GM23338 (cell line): ENCODE data around the gene CDK5. TPM values are rescaled to one million over a fixed set of nuclear protein-coding genes. Genes with fewer than 3 reads are reported as not detected.

ENCODE experiments used
- ATAC-seq: fragments of 200-7000 bp; cut with Tn5 transposase; 3 replicates; pipeline ENCODE4 v1.9.1; 2020
- DNase-seq: peaks from one replicate; pipeline ENCODE4 v3.0.0-alpha.2; 2015; ENCODE audit warnings: low spot score
- H2AFZ ChIP-seq: fragments of 200-600 bp; sonication (generic); 2 replicates; pipeline ENCODE4 v1.8.0; 2016; ENCODE audit warnings: antibody characterized with exemption, mild to moderate bottlenecking, moderate library complexity
- H3F3A ChIP-seq: fragments of 200-600 bp; sonication (generic); replicated peaks from 2 replicates; pipeline ENCODE4 v1.8.0; 2017; ENCODE audit warnings: antibody characterized with exemption, mixed run types, low read depth
- H3K27ac ChIP-seq: fragments of 200-600 bp; sonication (generic); 2 replicates; pipeline ENCODE4 v1.6.1; 2016; ENCODE audit warnings: low read depth
- H3K27me3 ChIP-seq: fragments of 200-600 bp; sonication (generic); 2 replicates; pipeline ENCODE4 v1.8.0; 2016; ENCODE audit warnings: mild to moderate bottlenecking, mixed run types, moderate library complexity; ENCODE audit not compliant: insufficient read depth
- H3K36me3 ChIP-seq: fragments of 200-600 bp; sonication (generic); 2 replicates; pipeline ENCODE4 v1.8.0; 2016; ENCODE audit warnings: mild to moderate bottlenecking; ENCODE audit not compliant: insufficient read depth
- H3K4me1 ChIP-seq: fragments of 200-600 bp; sonication (generic); 2 replicates; pipeline ENCODE4 v1.8.0; 2016; ENCODE audit warnings: mild to moderate bottlenecking, moderate library complexity; ENCODE audit not compliant: insufficient read depth
- H3K4me2 ChIP-seq: fragments of 200-600 bp; sonication (generic); 2 replicates; pipeline ENCODE4 v1.7.1; 2017; ENCODE audit warnings: mixed run types
- H3K4me3 ChIP-seq: fragments of 200-600 bp; sonication (generic); 2 replicates; pipeline ENCODE4 v1.6.1; 2016; ENCODE audit warnings: mixed run types
- H3K79me2 ChIP-seq: fragments of 200-600 bp; sonication (generic); replicated peaks from 2 replicates; pipeline ENCODE4 v1.8.0; 2017; ENCODE audit warnings: mild to moderate bottlenecking; ENCODE audit not compliant: insufficient read depth
- H3K9me2 ChIP-seq: fragments of 200-600 bp; sonication (generic); 2 replicates; pipeline ENCODE4 v1.8.0; 2017; ENCODE audit not compliant: insufficient read depth
- H4K20me1 ChIP-seq: fragments of 200-600 bp; sonication (generic); replicated peaks from 2 replicates; pipeline ENCODE4 v1.8.0; 2017; ENCODE audit warnings: mild to moderate bottlenecking; ENCODE audit not compliant: insufficient read depth
- H3K27ac Mint-ChIP-seq: 2 replicates; pipeline ENCODE4 v1.8.0; 2020; ENCODE audit warnings: inconsistent platforms, mild to moderate bottlenecking, moderate library complexity, mixed read lengths
- H3K27me3 Mint-ChIP-seq: 3 replicates; pipeline ENCODE4 v1.8.0; 2022; ENCODE audit warnings: low read depth, mild to moderate bottlenecking, moderate library complexity, mixed read lengths, inconsistent platforms; ENCODE audit not compliant: insufficient read depth, poor library complexity
- H3K36me3 Mint-ChIP-seq: 3 replicates; pipeline ENCODE4 v1.8.0; 2021; ENCODE audit warnings: low read depth, mild to moderate bottlenecking, inconsistent platforms, moderate library complexity, mixed read lengths
- H3K4me1 Mint-ChIP-seq: 3 replicates; pipeline ENCODE4 v1.8.0; 2020; ENCODE audit warnings: mild to moderate bottlenecking, inconsistent platforms, mixed read lengths
- H3K4me3 Mint-ChIP-seq: 3 replicates; pipeline ENCODE4 v1.8.0; 2021; ENCODE audit warnings: moderate library complexity, mild to moderate bottlenecking, inconsistent platforms, mixed read lengths
- H3K9me3 Mint-ChIP-seq: 3 replicates; pipeline ENCODE4 v1.8.0; 2020; ENCODE audit warnings: moderate library complexity, mild to moderate bottlenecking, inconsistent platforms, mixed read lengths
- ZNF114 ChIP-seq: fragments of 250-450 bp; sonication (Bioruptor Pico); IDR thresholded peaks from 2 replicates; pipeline ENCODE4 v1.5.0; 2020; ENCODE audit warnings: mild to moderate bottlenecking, moderate library complexity
- ZNF331 ChIP-seq: fragments of 250-450 bp; sonication (Bioruptor Pico); IDR thresholded peaks from 2 replicates; pipeline ENCODE4 v1.5.0; 2020; ENCODE audit warnings: low read depth, mild to moderate bottlenecking, moderate library complexity
- polyA plus RNA-seq: library from polyadenylated mRNA; unstranded; fragments of >200 nt; fragmentation: Nextera tagmentation; extraction: Ambion mirVana; gene quantifications from 2 replicates; pipeline ENCODE4 v1.2.1, GENCODE V29; 2016
- total RNA-seq: library from RNA; depleted of rRNA; stranded (reverse); fragments of >200 nt; shearing (Covaris generic); gene quantifications from 2 replicates; pipeline ENCODE4 v1.2.3, GENCODE V29; 2014; rRNA removed

CDK5 gene
- total and polyA plus RNA-seq, 2 experiments from 2014 or later: 19.8 to 27.1 TPM

- no peak overlapping the region for H3K4me3 ChIP-seq
- Mint-ChIP-seq H3K4me1 (peaks cover 19% of the 10 kb centered on the region), H3K9me3 (no peaks in the 10 kb centered on the region), H3K27ac (no peak overlapping the region), H3K4me3 (no peak overlapping the region), H3K27me3 (peaks cover 10% of the 10 kb centered on the region), H3K36me3 (no peaks in the 10 kb centered on the region; the same call in 2 of the 3 replicates)
- H3K79me2 ChIP-seq: no peaks in the 10 kb centered on the region
- no peaks in the 10 kb centered on the region for H4K20me1 ChIP-seq
- no peaks in the 10 kb centered on the region for H3K36me3 ChIP-seq
- no peaks in the 10 kb centered on the region for H3K27me3 ChIP-seq
- peaks cover 14% of the 10 kb centered on the region; the same call in 1 of the 2 replicates for H3K4me1 ChIP-seq
- no peak overlapping the region for H3K27ac ChIP-seq
- no peak for TF ChIP-seq ZNF114
- no peak for TF ChIP-seq ZNF331
- ATAC-seq (no peak), DNase-seq (no peak)
- H3K9me2 ChIP-seq: no peaks in the 10 kb centered on the region
- H3K4me2 ChIP-seq: no peak overlapping the region
- no peak overlapping the region for H2AFZ ChIP-seq
- H3F3A ChIP-seq: 0 out of 2 replicates have a peak, but pooled peaks cover 4% of the 10 kb centered on the region
Observed at GRCh38 chr7:151005566-151005965, 52.1 kb downstream of the CDK5 start.

Other genes with a start within 250 kb of the CDK5 start
- gene AOC1, start 205.4 kb downstream of the CDK5 start, total RNA-seq: 0.47 TPM in 1 of 2 replicates, not detected in the other
- not detected in 2 replicates for gene AOC1, start 205.4 kb downstream of the CDK5 start, polyA plus RNA-seq
- 11.3 and 14.7 TPM in 2 replicates for gene KCNH2, start 79.6 kb downstream of the CDK5 start, total RNA-seq
- gene KCNH2, start 79.6 kb downstream of the CDK5 start, polyA plus RNA-seq: 2.6 and 2.9 TPM in 2 replicates
- 6.1 and 13.3 TPM in 2 replicates for gene NOS3, start 66.9 kb downstream of the CDK5 start, total RNA-seq
- 2.6 and 3.1 TPM in 2 replicates for gene NOS3, start 66.9 kb downstream of the CDK5 start, polyA plus RNA-seq
- 1.2 and 2.2 TPM in 2 replicates for gene ATG9B, start 33.4 kb downstream of the CDK5 start, total RNA-seq
- 3.2 and 3.4 TPM in 2 replicates for gene ATG9B, start 33.4 kb downstream of the CDK5 start, polyA plus RNA-seq
- gene ABCB8, start 29.4 kb downstream of the CDK5 start, total RNA-seq: 27.1 and 41.1 TPM in 2 replicates
- 11.4 and 13.1 TPM in 2 replicates for gene ABCB8, start 29.4 kb downstream of the CDK5 start, polyA plus RNA-seq
- gene ASIC3, start 9.4 kb downstream of the CDK5 start, total RNA-seq: 0.54 and 0.90 TPM in 2 replicates
- 0.87 and 1.4 TPM in 2 replicates for gene ASIC3, start 9.4 kb downstream of the CDK5 start, polyA plus RNA-seq
- 90.4 and 106 TPM in 2 replicates for gene SLC4A2, start 1.7 kb upstream of the CDK5 start, total RNA-seq
- gene SLC4A2, start 1.7 kb upstream of the CDK5 start, polyA plus RNA-seq: 64.8 and 75.5 TPM in 2 replicates
- 42.5 and 57.4 TPM in 2 replicates for gene FASTK, start 22.9 kb upstream of the CDK5 start, total RNA-seq
- gene FASTK, start 22.9 kb upstream of the CDK5 start, polyA plus RNA-seq: 36.4 and 37.4 TPM in 2 replicates
- 37.1 and 61.1 TPM in 2 replicates for gene TMUB1, start 25.6 kb upstream of the CDK5 start, total RNA-seq
- gene TMUB1, start 25.6 kb upstream of the CDK5 start, polyA plus RNA-seq: 47.6 and 59.6 TPM in 2 replicates
- 32.2 and 39.2 TPM in 2 replicates for gene AGAP3, start 28.6 kb upstream of the CDK5 start, total RNA-seq
- gene AGAP3, start 28.6 kb upstream of the CDK5 start, polyA plus RNA-seq: 24.0 and 24.9 TPM in 2 replicates
- gene GBX1, start 109.8 kb upstream of the CDK5 start, total RNA-seq: 0.24 and 1.8 TPM in 2 replicates
- gene GBX1, start 109.8 kb upstream of the CDK5 start, polyA plus RNA-seq: not detected in 2 replicates
- not detected in 2 replicates for gene ASB10, start 129.4 kb upstream of the CDK5 start, total RNA-seq
- not detected in 2 replicates for gene ASB10, start 129.4 kb upstream of the CDK5 start, polyA plus RNA-seq
- not detected in 2 replicates for gene H2BK1, start 152.6 kb upstream of the CDK5 start, total RNA-seq
- gene H2BK1, start 152.6 kb upstream of the CDK5 start, polyA plus RNA-seq: not detected in 2 replicates
- 47.9 and 58.7 TPM in 2 replicates for gene ABCF2, start 169.3 kb upstream of the CDK5 start, total RNA-seq
- gene ABCF2, start 169.3 kb upstream of the CDK5 start, polyA plus RNA-seq: 17.8 and 18.7 TPM in 2 replicates
- gene CHPF2, start 174.6 kb upstream of the CDK5 start, total RNA-seq: 24.9 and 26.1 TPM in 2 replicates
- 4.8 and 5.4 TPM in 2 replicates for gene CHPF2, start 174.6 kb upstream of the CDK5 start, polyA plus RNA-seq
- gene SMARCD3, start 190.8 kb upstream of the CDK5 start, total RNA-seq: 2.2 and 3.3 TPM in 2 replicates
- 2.7 and 4.0 TPM in 2 replicates for gene SMARCD3, start 190.8 kb upstream of the CDK5 start, polyA plus RNA-seq